HG03095 (cell line): ENCODE results near the gene YJU2.
"Not testable (repeated sequence)": the region's sequence is repeated elsewhere in the genome, so short reads cannot be mapped to it uniquely, and the experiment has no call there.

Source experiments
- ATAC-seq: cut with Tn5 transposase; IDR thresholded peaks from one replicate; pipeline ENCODE4 v1.9.1; 2021; ENCODE audit warnings: moderate library complexity; ENCODE audit not compliant: unreplicated experiment

YJU2 gene

GRCh38 chr19:4267101-4267900, 20.4 kb downstream of the YJU2 start:
- no peak for ATAC-seq

GRCh38 chr19:4267901-4268815, 21.3 kb downstream of the YJU2 start:
- ATAC-seq, result no peak

GRCh38 chr19:4268816-4269430, 22.0 kb downstream of the YJU2 start:
- no peak for ATAC-seq

DNA sequence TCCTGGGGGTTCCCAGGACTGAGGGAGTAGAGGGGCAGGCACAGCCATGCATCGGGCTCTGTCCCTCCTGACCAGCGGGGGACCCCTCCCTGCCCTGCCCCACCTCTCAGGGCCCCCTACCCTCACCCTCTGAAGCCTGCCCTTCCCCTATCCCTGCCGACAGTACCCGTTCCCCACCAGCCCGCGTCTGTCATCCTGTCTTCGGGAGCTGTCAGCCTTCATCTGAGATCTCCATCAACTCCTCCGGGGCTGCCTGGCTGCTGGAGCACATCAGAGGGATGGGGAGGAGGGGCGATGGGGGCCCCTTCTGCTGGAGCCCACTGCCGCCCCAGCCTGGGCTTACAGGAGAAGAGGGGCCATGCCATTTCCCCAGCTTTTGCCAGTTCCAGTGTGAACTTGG, 26.0 kb downstream of the YJU2 start:
- no peak for ATAC-seq

DNA sequence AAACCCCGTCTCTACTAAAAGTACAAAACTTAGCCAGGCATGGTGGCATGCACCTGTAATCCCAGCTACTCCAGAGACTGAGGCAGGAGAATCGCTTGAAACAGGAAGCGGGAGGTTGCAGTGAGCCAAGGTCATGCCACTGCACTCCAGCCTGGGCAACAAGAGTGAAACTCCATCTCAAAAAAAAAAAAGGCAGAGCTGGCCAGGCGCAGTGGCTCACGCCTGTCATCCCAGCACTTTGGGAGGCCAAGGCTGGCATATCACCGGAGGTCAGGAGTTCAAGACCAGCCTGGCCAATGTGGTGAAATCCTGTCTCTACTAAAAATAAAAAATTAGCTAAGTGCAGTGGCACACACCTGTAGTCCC, 27.4 kb downstream of the YJU2 start:
- not testable (repeated sequence) for ATAC-seq

DNA sequence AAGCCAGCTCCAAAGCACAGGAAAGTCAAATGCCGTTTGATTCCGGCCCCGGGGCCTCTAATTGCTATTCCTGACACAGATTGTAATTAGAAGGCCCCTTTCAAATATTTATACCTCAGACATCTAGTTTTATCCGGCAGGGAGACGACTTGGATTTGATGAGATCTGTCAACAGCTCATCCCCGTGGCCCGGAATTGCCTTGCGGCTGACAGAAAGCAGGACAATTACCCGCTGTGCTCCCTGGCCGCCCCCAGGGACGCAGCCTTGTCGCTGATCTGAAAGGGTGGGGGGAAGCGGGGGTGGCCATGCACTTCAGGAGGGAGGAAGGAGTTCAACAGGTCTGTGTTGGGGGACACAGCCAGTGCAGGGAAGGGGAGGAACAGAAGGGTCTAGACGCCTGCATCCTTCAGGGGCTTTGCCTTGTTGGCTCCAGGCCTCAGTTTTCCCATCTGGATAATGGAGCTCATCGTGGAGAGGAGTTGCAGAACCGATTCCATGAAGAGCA, 30.4 kb downstream of the YJU2 start:
- no peak for ATAC-seq

GRCh38 chr19:4278010-4278409, 31.1 kb downstream of the YJU2 start:
- no peak for ATAC-seq

- ATAC-seq, result no peak
Measured at GRCh38 chr19:4278419-4279266, 31.8 kb downstream of the YJU2 start, which contains the start of gene SHD. Gene SHD, plus strand, starts transcription at chr19:4279266. Its CDS starts 798 bp downstream, at chr19:4280064.

GRCh38 chr19:4279267-4279529, 32.3 kb downstream of the YJU2 start:
- ATAC-seq, result no peak

DNA sequence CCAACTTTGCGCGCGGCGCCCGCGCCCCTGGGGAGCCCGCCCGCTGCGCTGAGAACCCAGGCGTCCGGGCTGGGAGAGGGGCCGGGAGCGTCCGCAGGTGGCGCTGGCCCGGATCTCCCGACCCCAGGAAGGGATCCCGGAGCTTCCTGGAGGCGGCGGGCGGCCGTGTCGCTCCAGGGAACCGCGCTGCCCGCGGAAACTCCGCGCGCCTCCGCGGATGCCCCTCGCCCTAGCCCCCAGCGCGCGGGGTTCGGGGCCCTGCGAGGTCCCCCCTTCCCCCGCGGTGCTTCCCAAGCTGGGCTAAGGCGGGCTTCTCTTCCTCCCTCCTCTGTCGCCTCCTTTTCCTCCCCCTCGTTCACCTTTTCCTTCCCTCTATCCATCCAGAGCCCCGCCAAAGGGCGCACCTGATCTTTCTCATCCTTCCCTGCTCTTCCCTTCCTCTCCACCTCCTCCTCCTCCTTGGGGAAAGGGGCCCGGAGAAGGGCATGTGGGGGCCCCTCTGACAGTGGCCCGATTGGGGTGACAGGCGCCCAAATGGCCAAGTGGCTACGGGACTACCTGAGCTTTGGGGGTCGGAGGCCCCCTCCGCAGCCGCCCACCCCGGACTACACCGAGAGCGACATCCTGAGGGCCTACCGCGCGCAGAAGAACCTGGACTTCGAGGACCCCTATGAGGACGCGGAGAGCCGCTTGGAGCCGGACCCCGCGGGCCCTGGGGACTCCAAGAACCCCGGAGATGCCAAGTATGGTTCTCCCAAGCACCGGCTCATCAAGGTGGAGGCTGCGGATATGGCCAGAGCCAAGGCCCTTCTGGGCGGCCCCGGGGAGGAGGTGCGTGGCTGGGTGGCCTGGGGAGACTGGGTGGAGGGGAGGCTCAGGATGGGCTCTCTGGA, 32.9 kb downstream of the YJU2 start:
- ATAC-seq, result no peak

- ATAC-seq, result no peak
Measured at GRCh38 chr19:4284176-4284958, 37.5 kb downstream of the YJU2 start.

DNA sequence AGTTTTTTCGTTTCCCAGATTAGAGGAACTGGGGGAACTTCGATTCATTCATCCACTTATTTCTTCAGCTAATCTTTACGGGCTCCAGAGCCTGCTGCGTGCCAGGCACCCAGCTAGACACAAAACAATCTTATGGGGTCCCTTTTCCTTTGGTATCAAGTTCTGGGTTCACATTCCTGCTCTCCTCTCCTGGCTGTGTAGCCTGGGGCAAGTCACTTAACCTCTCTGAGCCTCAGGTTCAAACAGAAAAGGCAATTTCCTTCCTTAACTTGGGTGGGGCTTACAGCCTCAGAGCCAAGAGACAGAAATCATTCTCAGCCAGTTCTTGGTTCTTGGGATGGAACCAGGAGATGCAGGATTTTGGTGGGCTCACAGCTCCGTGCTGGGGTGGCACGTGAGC, 38.1 kb downstream of the YJU2 start:
- no peak for ATAC-seq

- ATAC-seq, result not testable (repeated sequence)
Measured at GRCh38 chr19:4286141-4286540, 39.3 kb downstream of the YJU2 start.

DNA sequence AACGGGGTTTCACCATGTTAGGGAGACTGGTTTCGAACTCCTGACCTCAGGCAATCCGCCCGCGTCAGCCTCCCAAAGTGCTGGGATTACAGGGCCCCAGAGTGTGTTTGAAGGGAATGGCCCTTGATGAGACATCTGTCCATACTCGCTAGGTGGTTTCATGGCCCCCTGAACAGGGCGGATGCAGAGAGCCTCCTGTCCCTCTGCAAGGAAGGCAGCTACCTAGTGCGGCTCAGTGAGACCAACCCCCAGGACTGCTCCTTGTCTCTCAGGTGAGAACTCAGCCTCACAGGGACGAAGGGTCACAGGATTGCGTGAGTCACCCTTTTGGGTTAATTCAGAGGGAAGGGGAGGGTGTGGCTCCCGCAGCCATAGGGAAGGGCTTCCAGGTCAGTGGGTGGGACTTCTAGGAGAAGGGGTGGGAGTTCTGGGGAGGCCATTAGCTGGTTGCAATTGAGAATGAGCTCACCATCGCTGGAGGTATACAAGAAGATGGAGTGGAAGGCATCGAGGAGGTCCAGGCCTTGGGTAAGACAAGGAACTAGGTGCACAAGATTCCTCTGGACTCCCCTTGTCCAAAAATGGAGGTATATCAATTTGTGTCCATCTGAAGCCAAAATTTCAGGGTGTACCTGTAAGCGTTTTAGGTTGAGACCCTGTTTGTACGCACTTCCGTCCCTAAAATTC, 41.4 kb downstream of the YJU2 start:
- no peak for ATAC-seq

DNA sequence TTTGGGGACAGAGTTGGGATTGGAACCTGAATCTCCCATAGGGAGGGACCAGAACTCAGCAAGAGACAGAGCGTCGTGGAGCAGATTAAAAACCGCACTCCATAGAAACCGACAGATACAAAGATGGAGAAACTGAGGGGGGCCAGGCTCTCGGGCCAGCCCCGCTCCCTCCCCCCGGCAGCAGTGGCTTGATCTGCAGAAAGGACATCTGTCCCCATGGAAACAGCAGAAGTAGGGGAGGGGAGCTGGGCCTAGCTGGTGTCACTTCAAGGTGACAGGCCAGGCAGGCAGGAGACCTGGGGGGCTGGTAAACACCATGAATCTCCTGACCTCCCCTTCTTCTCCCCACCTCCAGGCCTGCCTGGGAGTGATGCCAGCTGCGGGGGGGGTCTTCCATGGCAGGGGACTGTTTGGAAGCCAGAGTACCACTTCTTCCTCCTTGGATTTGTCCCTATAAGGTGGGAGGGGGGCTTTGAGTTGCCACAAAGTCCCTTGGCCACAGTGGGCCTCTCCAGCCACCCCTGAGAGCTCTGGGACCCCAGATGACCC, 44.4 kb downstream of the YJU2 start:
- no peak for ATAC-seq

- no peak for ATAC-seq
Measured at GRCh38 chr19:4292515-4292914, 45.6 kb downstream of the YJU2 start.

DNA sequence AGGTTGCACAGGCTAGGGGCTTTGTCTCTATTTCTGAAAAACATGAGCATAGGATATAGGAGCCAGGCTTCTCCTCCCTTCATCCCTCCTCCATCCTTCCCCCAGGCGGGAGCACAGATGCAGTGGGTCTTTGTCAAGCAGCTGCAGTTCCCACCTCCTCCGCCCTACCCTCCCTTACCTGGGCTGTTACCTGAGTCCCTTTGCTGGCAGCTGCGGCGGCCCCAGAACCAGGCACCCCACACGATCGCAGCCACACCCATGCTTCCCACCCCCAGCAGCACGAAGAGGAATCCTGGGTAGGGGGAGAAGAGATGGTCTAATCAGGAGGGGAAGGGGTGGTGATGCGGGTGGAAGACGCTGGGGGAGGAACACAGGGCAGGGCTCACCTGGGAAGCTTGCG, 47.5 kb downstream of the YJU2 start:
- ATAC-seq, result no peak
